Activated T-helper 1 cell treated with Interleukin-2 at 50 U/mL for 16 hours (primary cell): ENCODE results near the gene COL4A2.

Experiments
- DNase-seq: peaks from one replicate; pipeline ENCODE4 v3.0.0-alpha.2; 2020; ENCODE audit warnings: low read depth

COL4A2 gene

DNA sequence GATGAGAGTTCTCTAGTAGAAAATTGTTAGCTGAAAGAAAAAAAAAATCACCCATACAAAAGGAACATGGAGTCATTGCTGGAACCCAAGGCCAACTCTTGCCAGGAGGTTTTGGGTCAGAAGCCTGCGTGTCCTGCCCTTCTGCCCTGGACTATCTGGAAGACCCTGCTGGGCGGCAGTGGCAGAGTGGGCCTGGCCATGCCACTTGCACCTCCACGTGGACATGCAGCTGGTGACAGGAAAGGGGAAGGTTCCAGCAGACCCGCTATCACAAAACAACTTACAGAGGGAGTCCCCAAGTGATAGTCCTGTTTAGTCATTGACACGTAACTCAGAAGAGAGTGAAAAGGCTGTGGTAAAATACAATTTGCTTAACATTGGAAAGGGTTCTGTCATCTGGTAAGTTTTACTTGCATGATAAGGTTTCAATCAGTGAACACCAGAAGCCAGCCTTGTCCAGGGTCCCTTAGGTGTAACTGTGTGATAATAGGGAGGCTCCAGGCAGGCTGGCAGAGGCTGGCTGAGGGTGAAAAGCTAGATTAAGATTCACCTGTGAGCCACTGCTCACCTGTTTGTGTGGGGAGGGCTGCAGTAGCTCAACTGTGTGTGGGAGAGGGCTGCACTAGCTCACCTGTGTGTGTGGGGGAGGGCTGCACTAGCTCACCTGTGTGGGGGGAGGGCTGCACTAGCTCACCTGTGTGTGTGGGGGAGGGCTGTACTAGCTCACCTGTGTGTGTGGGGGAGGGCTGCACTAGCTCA is 47.8 kb downstream of the COL4A2 start:
- DNase-seq, result no peak

DNA sequence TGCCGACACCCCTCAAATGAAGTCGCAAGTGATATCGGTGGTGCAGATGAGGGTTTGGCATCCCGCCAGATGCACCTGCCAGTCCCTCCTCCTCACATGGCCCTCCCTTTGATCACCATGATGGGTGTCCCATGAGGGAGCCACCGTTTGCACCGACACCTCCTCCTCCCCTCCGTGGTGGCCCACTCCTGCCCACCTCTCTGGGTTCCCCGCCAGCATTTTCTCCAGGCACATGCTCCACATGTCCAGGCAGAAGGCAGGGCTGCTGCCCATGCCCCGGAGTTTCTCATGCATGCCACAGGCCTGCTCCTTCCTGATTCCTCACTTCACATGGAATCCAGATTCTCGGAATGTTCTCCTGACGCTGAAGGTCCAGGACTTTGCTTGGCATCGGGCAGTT is 49.3 kb downstream of the COL4A2 start:
- no peak for DNase-seq

DNA sequence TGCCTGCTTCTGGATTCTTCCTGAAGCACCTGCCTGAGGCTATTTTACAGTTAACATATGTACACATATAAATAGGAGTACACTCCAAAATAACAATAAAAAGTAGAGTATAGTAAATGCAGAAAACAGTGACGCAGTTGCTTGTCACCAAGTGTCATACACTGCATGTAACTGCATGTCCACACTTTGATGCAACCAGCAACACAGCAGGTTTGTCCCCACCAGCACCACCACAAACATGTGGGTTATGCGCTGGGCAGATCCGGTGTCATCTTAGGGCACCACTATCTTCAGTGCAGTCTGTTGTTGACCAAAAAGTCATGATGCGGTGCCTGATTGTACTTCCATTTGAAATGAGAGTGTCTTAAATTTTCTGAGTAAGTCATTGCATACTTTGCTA is 51.3 kb downstream of the COL4A2 start:
- DNase-seq, result no peak

DNA sequence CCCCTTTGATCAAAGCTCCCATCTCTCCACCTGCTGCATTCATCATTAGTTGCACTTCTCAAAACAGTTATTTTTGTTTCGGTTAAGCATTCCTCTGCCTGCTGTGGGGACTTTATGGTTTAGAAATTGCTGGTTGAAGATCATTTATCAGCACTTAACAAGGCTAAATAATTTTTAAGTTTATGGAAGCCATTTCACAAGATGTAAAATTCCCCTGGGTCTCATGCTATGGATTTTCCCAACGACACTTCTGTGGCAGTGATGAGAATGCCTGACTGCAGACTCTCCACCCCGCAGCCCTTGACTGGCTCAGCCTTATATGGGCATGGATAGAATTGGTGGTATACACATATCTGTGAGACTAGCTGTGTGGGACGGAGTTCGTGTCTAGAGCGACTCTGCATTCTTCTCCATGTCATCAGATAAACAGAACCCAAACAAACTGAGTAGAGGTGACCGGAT is 52.8 kb downstream of the COL4A2 start:
- no peak for DNase-seq

DNA sequence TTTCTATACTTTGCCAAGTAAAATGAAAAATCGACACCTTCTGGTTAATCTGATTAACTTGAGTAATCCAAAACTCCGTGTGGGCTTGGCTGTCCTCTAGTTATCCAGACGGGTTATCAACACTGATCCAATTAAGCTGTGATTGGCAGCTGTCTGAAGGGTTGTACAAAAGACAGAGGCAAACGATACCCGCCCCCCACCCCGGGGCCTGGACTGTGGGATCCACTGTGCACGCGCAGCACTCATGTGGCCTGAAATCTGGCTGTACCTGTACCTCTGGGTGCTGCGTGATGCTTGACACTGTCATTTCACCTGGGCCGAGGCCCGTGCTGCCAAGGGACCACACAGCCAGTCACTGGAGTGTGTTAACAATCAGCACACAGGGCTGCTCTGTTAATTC is 53.5 kb downstream of the COL4A2 start:
- no peak for DNase-seq

DNA sequence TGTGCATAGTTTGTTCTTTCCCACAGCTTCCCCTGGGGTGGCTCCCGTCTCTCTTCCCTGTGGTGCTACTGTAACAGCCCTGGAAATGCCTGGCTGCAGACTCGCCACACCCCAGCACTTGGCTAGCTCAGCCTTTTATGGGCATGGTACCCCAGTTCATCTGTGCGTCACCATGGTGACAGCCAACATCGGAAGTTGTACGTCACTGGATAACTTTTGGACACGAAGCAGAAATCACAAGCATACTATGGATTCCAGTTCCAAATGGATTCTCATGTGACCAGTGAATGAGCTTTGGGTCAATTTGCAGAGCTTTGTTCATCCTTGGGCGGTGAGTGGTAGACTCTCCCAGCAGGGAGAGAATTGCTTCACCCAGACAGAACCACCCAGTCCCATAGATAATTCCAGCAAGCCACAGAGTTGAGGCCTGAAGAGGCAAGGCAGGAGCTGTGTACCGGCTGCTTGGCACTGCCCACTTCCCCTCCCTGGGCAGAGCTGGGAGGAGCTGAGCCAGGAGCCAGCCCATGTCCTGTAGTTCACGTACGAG is 54.4 kb downstream of the COL4A2 start:
- DNase-seq, result no peak

DNA sequence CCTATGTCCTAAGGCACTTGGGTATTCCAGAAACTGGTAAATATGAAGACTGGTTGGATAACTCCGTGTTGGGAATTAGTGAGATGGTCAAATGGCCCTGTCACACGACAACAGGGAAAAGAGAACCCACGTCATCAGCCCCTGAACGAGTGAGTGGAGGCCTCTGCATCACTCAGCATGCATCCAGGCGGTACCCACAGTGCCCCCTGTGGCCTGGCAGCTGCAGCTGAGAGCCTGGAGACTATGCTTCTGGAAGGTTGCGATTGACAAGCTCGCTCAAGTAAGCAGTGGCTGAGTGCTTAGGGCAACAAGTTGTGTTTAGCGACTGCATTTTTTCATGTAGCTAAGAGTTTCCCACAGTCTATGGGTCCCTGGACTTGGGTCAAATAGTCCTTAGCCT is 55.9 kb downstream of the COL4A2 start:
- DNase-seq, result no peak

DNA sequence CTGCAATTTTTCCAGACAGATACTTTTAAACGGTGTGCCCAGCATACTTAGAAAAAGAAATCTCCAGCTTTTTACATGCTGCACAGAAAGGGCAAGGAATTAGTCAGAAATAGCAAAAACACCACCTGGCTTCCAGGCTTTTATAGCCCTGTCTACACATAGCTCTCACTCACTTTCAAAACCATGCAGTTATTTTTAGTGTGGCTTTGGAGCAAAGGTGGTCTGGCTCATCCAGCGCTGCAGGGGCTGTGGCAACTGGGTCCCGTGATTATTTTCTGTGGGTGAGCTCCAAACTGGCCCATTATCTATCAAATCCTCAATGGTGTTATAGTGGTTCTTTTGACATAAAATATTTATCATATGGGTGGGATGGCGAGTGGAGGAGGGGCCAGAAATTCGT is 57.0 kb downstream of the COL4A2 start:
- no peak for DNase-seq

DNA sequence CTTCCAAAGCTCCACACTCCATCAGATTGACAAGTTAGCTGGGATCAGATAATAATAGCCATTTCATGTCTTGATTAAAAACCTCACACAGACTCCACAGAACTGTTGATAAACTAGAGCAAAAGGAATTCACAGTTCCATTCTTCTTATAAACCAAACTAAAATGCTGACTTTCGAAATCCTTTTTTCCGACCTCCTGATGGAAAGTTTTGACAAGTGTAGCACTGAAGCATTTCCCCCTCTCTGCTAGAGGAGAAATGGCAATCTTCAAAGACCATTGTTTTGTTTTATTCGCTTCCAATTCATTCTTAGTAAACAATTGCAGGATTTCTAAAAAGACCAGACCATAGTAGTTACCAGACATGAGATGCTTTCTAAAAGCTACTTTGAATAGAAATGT is 58.8 kb downstream of the COL4A2 start:
- DNase-seq, result no peak

DNA sequence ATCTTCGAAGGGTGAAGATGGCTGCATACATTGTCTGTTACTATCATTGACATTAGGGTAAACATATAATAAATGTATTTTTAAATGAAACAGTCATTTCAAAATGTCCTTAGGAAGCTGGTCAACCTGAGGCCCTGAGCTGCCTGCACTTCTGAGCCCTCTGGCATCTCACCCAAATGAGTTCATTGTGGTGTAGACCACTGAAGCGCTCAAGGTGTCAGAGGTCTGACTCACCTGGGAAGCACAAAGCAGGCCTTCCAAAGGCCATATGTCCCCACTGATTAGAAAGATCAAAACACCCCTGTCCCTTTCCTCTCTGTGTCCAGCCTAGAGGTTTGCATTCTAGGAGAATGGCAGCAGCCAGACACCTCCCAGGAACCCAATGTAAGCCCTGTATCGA is 59.6 kb downstream of the COL4A2 start:
- no peak for DNase-seq

DNA sequence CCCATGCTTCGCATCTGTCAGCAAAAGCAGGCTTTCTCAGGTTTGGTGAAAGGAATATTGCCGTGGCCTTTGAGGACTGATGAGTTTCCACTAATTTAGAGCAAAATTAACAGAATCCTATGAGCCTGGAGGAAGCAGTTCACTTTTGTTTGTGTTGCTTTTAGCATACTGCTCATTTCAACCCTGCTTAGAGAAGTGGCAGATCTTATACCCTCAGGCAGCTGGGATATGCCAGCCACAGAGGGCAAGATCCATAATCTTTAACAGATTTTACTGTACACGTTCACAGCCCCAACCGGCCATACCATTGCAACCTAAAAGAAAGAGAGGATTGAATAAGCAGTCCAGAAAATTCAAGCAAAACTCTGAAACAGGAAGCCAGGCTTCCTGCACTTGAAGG is 60.5 kb downstream of the COL4A2 start:
- no peak for DNase-seq

DNA sequence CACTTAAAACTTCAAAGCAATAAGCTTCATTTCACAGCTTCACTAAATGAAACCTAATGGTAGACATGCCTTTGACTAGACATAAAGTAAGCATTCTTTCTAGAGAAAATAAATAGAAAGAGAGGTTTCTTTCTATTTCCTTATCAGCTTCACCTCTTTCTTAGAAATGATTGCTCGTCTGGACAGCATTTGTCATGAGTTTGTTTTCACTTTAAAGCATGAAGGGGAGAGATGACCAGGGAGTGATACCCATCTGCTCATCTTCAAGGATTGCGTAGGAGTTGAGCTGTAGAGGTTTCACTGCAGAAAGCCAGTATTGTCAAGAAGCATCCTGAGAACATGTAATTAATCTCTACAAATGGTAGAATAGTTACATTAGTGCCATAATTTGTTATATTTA is 61.3 kb downstream of the COL4A2 start:
- no peak for DNase-seq

DNA sequence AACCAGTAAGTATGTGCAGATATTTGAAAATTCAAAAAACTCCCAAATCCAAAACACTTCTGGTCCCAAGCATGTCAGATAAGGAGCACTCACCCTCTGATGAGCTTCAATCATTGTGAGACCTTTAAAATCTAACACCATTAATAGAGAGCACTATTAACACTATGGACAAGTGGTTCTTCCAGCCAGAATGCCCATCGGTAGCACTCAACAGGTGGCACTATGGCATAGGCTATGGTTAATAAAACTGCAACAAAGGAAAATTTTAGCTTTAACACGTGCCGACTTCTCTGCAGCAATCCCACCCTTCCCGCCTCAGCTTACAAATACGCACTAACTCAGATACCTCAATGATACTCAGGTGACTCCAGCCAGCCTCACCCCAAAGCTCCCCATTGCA is 62.3 kb downstream of the COL4A2 start:
- no peak for DNase-seq

DNA sequence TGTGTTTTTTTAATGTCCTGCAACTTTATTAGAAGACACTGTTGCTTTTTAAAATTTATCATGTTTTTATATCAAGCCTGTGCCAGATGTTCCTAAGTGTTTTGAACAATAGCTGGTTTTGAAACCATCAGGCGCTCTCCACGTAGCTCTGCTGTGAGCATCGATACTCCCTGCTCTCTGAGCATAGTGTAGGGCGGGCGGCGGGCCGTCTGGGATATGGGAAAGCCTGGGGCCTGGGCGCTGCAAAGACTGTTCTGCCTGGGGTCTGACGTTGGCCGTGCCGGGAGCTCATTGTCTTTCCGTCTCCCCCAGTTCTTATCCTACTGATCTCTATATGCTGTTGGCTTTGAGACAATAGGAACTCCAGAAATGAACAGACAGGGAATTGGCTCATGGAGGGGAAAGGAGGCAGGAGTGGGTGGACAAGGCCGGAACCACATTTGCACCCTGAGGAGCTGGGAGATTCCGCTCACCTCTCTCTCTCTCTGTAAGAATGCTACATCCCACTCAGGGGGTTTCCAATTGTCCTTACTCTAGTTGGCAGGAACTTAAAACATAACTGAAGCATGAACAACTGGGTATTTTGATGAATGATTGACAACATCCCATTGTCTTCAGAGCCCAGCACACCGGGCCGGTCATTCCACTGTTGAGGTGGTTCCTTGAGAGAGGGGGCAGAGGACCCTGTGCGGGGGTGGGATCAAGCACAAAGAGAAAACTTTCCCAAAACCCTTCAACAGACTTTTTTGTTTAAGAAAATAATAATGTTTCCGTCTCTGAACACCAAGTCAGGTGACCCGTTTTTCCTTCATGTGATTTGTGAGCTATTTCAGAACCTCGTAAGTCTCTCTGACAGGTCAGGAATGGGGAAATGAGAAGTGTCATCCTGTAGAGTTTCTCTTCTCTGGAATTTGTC is 64.7 kb downstream of the COL4A2 start:
- no peak for DNase-seq

DNA sequence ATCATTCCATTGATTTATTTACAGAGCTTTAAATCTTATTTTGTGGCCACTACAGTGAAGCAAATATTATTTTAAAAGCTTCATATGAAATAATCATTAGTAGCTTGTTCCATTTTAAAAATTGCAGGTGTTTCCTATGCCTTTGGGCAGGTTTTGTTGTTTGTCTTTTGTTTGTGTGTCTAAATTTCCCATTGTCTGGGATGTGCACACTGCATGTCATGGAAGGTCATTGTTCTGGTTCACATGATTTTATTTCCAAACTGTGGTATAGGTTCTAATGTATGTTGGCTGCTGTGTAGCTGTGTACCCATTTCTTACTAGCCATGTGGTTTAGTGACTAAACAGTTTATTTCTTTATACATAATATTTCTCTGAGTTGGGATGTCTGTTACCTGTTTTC is 65.6 kb downstream of the COL4A2 start:
- no peak for DNase-seq

DNA sequence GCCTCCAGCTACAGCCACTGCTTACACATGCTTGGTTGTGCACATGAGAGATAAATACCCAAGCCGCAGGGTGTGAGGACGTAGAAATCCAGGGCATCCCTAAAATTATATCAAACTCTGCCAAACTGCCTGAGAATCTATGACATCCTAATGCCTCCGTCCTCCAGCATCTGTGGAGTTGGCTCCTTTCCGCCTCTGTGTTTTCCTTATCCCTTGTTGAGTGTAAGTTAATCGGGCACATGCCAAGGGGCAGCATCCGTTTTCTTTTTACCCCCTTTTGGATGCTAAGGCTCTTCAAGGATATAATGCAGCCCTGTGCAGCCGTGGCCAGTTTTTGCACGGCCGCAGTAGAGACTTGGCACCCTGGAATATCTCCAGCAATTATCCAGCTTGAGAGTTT is 66.5 kb downstream of the COL4A2 start:
- DNase-seq, result no peak

DNA sequence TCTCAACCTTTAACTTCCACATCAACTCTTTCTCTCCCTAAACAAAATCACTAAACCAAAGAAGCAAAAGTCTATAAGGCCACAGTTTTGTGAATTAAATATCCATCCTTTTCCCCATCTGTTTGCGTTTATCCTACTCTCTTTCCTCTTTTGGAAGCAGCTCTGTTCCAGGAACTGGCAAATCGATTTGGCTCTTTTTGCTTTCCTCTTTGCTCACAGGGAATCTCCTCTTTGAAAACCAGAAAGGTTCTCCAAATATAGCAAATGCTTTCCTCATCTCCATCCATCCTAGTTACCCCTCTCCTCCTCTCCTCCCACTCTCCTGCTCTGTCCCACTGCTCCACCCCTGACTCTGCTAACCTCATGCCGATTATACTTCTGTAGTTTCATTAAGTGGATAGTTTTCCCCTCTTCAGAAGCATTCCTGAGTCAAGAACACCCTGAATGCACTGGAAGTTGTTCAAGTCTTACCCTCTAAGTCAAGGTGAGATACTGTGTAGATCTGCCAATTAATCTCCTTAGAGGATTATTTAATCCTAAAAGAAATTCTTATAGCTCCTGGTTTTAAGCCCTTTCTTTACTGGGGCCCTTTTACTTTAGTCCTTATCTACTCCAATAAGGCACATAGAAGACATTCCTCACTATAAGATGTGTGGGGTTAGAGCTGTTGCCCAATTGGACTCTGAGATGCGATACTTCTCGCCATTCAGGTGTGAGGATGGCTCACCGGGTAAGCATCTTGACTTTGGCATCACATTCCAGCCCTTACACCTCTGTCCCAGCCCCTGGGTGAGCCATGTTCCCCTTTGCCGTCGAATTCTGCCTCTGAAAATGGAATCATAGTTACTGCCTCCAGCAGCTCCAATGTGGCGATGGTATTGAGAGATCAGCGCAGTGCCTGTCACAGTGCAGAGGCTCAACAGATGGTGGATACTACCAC is 67.6 kb downstream of the COL4A2 start:
- DNase-seq, result no peak

DNA sequence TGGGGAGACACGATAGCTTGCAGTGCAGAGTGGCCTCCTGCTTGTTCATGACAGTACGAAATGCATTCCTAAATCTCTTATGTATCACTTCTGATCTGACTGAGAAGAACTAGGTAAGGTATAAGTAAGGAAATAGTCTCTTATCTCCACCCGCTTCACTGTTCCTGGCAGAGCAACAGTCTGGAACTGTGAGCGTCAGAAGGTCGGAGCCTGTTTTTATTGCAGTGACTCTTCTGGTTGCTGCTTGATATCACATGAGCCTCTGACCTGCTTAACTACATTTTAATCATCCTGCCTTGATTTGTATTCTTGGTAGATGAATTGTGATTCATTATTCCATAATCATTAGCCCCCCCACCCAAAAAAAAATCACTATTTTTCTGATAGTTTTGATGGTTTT is 69.0 kb downstream of the COL4A2 start:
- DNase-seq, result no peak

DNA sequence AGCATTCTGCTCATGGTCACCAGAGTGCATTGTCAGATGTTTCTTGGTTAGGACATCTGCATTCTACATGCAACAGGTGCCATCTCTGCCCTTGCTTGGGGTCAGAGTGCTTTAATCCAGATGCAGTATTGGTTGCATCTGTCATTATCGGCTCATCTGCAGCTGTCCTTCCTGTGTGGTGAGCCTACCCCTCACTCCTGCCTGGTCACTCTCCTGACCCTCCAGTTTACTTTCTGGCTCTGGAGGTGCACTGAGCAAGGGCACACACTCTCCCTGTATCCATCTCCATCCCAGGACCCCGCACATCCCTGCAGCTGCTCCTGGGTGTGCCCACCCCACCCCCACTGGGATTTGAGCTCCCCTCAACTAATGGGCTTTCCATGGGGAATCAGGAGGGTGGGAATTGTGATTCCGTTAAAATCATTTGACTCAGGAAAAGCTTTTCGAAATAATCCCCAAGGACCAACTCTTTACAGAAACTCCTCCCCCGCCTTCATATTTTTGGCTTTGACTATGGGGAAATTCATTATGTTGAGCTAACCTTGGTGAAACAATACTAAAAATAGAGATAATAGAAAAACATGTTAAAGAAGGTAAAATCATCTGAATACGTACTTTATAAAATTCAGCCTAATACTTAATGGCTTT is 70.2 kb downstream of the COL4A2 start:
- no peak for DNase-seq

DNA sequence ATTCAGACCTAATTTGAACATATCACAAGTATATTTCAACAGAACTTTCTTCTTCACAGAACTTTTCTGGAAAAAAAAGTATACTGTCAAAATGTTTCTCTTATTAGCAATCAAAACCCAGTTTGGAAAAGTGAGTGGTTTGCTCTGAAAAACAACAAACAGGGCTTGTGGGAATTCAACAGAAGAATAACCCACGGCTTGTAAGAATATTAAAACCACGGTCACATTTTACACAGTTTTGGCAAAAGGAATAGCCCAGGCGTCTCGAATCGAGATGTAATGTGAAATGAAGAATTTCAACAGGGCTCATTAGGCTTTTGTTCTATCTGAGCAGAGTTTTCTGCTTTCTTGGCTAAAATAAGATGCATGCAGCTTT is 70.7 kb downstream of the COL4A2 start:
- no peak for DNase-seq

DNA sequence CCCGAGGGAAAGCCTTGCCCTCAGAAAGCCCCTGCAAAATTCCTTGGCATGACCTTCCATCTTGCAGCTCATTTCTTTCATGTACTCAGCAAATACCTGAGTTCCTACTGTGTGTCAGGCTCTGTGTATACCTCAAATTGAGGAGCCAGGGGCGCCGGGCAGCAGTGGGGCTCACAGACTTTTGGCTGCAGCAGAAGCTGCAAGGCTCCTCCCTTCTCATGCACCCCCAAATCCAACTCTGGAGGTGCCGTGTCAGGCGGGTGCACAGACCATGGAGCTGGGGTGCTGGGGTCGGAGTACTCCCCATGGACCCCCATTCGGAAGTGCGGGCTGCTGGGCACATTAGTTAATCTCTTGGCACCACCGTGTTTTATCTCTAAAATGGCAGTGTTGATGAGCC is 72.3 kb downstream of the COL4A2 start:
- DNase-seq, result no peak
